RWPE1 (cell line): ENCODE data around the gene PANK4.

Experiments
- CTCF ChIA-PET: fragments of 350-600 bp; sonication (Branson Sonifier 250); formaldehyde crosslinking; extraction: SDS; loops from one replicate; lab custom pipeline; 2021; lab: Yijun Ruan, JAX
- POLR2A ChIA-PET: fragments of 400-600 bp; formaldehyde crosslinking; extraction: SDS; loops from one replicate; lab custom pipeline; 2020; ENCODE audit warnings: antibody characterized with exemption; ENCODE audit not compliant: low non-redundant PET; lab: Yijun Ruan, JAX
- DNase-seq: peaks from one replicate; pipeline ENCODE4 v3.0.0; 2012; ENCODE audit warnings: low spot score
- H3K27ac ChIP-seq: fragments of 450-650 bp; 2 replicates; pipeline ENCODE4 v1.5.1; 2017
- TF ChIP-seq, protein P1 (sequence below): fragments of 450-650 bp; conservative IDR thresholded peaks from 2 replicates; pipeline ENCODE4 v1.5.1; 2017; ENCODE audit warnings: low read depth, mild to moderate bottlenecking

PANK4 gene

DNA sequence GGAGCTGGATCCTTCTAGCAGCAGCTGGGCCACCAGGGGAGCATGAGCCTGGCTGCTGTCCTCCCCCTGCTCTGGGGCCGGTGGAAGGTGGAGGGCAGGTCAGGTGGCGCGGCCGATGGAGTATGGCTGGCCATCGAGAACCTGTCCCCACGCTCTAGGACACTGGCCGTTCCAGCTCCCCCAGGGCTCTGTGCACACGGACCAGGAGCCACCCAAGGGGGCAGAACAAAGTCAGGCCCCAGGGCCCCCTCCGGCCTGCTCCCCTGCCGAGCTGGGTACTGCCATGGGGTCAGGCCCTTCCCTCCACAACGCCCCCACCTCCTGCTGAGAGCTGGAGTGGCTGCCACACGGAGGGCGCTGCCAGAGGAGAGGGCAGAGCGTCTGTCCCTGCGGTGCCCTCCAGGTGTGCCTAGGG, 54.8 kb downstream of the PANK4 start:
- TF ChIP-seq, protein P1, sequence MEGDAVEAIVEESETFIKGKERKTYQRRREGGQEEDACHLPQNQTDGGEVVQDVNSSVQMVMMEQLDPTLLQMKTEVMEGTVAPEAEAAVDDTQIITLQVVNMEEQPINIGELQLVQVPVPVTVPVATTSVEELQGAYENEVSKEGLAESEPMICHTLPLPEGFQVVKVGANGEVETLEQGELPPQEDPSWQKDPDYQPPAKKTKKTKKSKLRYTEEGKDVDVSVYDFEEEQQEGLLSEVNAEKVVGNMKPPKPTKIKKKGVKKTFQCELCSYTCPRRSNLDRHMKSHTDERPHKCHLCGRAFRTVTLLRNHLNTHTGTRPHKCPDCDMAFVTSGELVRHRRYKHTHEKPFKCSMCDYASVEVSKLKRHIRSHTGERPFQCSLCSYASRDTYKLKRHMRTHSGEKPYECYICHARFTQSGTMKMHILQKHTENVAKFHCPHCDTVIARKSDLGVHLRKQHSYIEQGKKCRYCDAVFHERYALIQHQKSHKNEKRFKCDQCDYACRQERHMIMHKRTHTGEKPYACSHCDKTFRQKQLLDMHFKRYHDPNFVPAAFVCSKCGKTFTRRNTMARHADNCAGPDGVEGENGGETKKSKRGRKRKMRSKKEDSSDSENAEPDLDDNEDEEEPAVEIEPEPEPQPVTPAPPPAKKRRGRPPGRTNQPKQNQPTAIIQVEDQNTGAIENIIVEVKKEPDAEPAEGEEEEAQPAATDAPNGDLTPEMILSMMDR, result no peak
- ChIA-PET POLR2A (no interaction called here), CTCF (interaction anchor here (0.6 kb wide), 1 partner anchor 75 kb away, joined by 3 read pairs; no protein-coding TSS in a partner anchor)
- DNase-seq, result no peak
- H3K27ac ChIP-seq, result peak overlapping the region; percentile 74

GRCh38 chr1:2471159-2471471, 55.3 kb downstream of the PANK4 start:
- DNase-seq, result no peak
- ChIA-PET CTCF (interaction anchor here (0.6 kb wide), 1 partner anchor 75 kb away, joined by 3 read pairs; no protein-coding TSS in a partner anchor), POLR2A (no interaction called here)
- H3K27ac ChIP-seq, result peak overlapping the region; percentile 74
- TF ChIP-seq, protein P1, result no peak

GRCh38 chr1:2470290-2471158, 55.9 kb downstream of the PANK4 start:
- no peak for DNase-seq
- peak overlapping the region; percentile 74 for H3K27ac ChIP-seq
- CTCF ChIA-PET, result no interaction called here
- TF ChIP-seq, protein P1, result no peak
- POLR2A ChIA-PET, result no interaction called here

DNA sequence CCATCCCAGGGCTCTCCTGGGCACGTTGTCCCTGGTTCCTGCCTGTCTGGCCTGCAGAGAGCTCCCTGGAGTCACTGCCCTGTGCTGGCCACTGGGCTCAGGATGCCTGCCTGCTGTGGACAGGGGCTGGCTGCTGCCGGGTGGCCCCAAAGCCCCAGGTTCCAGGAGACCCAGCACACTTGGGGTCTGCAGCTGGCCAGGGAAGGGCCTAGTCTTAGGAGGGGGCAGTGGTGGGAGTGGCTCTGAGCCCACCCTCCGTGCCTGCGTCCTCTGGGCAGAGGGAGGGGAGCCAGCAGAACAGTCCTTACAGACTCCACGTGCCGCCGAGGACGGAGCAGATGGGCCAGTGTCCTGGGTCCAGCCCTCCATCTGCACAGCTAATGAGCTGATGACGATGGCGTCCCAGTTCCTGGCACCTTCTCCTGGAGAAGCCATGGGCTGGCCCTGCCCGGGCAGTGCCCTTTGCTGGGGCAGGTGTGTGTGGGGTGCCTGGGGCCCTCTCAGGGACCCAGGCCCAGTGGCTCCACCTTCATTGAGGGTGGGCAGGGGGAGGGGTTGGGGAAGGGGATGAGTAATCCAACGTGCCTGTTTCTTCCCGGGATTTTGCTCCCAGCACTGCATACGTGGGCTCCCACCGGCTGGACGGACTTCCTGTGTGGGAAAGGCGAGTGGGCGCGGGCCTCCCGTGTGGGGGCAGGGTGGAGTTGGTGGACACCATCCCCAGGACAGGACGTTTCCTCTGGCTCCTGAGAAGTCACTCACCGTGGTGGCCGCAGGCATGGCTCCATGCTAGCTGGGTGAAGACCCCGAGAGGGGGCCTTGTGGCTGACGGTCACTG, 57.1 kb downstream of the PANK4 start:
- H3K27ac ChIP-seq, result peak overlapping the region; percentile 74
- TF ChIP-seq, protein P1, result no peak
- ChIA-PET POLR2A (no interaction called here), CTCF (no interaction called here)
- DNase-seq, result no peak

DNA sequence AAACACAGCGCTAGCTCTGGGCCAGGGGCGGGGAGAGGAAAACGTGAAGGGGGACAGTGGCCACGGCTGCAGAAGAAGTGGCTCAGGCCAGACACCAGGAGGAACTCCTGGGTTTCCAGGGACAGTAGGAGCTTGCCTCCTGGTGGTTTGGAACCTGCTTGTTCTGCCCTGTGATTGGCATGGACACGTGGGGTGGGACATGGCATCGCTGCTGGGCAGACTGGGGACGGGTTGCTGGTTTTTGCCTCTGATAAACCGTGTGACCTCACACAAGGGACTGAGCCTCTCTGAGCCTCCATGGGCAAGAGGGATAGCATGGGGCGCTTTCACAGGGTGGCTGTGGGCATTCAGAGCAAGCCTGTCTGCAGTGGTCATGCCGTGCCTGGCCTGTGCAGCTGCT, 57.9 kb downstream of the PANK4 start:
- POLR2A ChIA-PET, result no interaction called here
- H3K27ac ChIP-seq, result peak overlapping the region; percentile 74
- TF ChIP-seq, protein P1, result no peak
- CTCF ChIA-PET, result interaction anchor here (0.6 to 1.4 kb wide), 2 partner anchors 55 to 87 kb away, joined by 3 to 4 read pairs; no protein-coding TSS in a partner anchor
- no peak for DNase-seq

- CTCF ChIA-PET, result interaction anchor here (0.6 to 1.4 kb wide), 2 partner anchors 55 to 87 kb away, joined by 3 to 4 read pairs; no protein-coding TSS in a partner anchor
- POLR2A ChIA-PET, result no interaction called here
- TF ChIP-seq, protein P1, result no peak
- DNase-seq, result no peak
- H3K27ac ChIP-seq, result peak overlapping the region; percentile 74
Observed at GRCh38 chr1:2468041-2468472, 58.3 kb downstream of the PANK4 start.
